Activated CD4-positive, alpha-beta T cell treated with anti-CD3 and anti-CD28 coated beads, Interleukin-2, amount 50 U/mL, for 4 hours (primary cell): ENCODE results near the gene MRLN.
"Not testable (repeated sequence)": the region's sequence is repeated elsewhere in the genome, so short reads cannot be mapped to it uniquely, and the experiment has no call there.

ENCODE experiments used
- DNase-seq, 2 experiments: peaks; one replicate each; pipeline ENCODE4 v3.0.0-alpha.2; 2020

The MRLN gene

DNA sequence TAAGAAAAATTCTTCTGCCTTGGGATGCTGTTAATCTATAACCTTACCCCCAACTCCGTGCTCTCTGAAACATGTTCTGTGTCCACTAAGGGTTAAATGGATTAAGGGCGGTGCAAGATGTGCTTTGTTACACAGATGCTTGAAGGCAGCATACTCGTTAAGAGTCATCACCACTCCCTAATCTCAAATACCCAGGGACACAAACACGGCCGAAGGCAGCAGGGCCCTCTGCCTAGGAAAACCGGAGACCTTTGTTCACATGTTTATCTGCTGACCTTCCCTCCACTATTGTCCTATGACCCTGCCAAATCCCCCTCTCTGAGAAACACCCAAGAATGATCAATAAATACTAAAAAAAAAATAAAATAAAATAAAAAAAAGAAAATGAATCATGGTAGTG lies 8.5 kb downstream of the MRLN start:
- not testable (repeated sequence) for DNase-seq

DNA sequence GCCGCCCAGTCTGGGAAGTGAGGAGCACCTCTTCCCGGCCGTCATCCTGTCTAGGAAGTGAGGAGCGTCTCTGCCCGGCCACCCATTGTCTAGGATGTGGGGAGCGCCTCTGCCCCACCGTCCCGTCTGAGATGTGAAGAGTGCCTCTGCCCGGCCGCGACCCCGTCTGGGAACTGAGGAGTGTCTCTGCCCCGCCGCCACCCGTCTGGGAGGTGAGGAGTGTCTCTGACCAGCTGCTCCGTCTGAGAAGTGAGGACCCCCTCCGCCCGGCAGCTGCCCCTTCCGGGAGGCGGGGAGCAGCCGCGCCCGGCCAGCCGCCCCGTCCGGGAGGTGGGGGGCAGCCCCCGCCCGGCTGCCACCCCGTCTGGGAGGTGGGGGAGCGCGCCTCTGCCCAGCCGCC lies 9.1 kb downstream of the MRLN start:
- DNase-seq = not testable (repeated sequence)

DNA sequence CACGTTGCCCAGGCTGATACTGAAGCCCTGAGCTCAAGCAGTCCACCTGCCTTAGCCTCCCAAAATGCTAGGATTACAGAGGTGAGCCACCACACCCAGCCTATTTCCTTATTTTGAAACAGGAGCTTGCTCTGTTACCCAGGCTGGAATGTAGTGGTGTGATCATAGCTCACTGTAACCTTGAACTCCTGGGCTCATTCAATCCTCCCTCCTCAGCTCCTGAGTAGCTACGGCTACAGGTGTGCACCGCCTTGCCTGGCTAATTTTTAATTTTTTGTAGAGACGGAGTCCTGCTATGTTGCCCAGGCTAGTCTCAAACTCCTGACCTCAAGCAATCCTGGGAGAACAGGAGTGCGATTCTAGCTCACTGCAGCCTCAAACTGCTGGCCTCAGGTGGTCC lies 11.7 kb downstream of the MRLN start:
- no peak for DNase-seq

DNA sequence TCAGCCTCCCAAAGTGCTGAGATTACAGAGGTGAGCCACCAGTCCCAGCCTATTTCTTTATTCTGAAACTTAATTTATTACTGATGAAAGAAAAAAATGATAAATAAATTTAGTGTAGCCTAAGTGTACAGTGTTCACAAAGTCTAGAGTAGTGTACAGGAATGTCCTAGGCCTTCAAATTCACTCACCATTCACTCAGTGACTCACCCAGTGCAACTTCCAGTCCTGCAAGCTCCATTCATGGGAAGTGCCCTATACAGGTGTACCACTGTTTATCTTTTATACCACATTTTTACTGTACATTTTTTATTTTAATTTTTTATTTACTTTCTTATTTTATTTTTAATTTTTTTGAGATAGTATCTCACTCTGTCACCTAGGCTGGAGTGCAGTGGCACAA lies 12.2 kb downstream of the MRLN start:
- DNase-seq = no peak

DNA sequence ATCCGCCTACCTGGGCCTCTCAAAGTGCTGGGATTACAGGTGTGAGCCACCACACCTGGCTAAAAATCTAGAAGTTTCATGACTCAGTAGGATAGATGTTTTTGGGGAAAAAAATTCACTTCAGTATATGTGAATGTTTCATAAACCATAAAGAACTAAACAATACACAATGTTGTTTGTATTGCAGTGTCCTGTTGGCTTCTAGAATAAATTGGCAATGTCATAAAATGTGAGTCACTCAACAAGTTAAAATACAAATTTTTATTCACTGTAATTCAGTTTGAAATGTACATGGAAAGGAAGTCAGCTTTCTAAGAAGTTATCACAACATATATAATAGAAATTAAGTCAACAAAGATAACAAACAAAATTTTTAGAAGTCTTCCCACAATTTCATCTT lies 16.5 kb downstream of the MRLN start:
- DNase-seq = no peak

DNA sequence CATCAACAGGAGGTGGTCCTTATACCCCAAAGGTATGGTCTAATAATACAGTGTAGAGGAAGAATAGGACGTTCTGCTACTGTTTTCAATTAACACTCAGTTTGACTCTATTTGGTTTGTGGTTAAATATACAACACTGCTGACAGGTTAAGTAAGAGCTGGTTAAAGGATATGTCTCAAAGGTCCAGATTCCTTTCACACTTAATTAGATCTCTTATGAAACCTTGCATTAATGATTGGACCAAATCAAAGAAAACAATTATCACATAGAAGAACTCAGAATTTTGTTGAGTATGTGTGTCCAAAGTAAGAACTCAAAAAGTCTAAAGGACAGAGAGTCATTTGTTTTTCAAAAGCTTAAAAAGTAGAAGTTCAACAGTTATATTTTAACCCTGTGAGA lies 18.0 kb downstream of the MRLN start:
- DNase-seq = no peak

DNA sequence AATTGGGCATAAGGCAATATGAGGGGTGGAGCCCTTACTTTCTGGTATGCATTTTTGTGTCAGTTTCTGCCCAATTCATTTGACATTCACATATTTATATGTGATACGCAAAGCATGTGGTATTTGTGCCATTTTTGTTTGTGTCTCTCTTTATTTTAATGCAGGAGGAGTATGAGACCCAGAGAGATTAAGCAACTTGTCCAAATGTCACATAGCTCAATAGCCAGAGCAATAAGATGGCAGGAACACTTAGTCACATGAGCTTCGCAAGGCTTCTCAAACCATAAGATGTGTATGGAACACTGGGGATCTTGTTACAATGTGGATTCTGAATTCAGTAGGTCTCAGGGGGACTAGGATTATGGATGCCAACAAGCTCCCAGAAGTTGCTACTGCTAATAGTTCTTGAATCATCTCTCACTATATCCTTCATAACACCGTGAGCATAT lies 19.2 kb downstream of the MRLN start:
- no peak for DNase-seq

DNA sequence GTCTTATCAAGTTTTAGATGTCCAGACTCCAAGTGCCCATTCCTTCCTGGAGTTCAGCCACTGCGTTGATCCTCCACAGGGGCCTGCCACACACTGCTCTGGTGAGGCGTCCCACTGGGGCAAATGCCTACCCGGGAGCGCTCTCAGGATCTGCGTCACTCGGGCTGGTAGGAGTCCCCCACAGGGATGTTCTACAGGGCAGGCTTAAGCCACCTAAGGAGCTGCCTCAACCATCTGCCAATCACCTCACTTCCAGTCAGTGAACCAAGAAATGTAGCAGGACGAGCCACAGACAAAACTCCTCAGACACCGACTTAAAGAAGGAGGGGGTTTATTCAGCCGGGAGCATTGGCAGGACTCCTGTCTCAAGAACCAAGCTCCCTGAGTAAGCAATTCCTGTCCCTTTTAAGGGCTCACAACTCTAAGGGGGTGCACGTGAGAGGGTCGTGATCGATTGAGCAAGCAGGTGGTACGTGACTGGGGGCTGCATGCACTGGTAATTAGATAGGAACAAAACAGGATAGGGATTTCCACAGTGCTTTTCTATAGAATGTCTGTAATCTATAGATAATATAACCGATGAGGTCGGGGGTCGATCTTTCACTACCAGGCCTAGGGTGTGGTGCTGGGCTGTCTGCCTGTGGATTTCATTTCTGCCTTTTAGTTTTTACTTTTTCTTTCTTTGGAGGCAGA lies 19.8 kb downstream of the MRLN start:
- not testable (repeated sequence) for DNase-seq

DNA sequence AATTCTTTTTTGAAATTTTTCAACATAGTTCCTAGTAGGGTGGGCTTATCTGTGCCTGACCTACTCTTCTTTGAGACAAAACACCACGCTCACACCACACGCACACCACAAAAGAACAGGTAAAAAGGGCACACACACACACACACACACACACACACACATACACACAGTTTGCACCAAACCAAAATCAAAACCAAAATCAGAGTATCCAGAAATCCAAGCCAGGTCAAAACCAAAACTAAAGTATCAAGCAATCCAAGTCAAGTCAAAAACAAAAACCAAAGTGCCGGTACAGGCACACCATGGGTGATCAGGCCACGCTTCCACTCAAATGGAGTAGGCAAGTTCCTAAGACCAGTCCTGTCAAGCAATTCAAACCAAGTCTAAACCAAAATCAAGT lies 20.4 kb downstream of the MRLN start:
- DNase-seq = not testable (repeated sequence)

DNA sequence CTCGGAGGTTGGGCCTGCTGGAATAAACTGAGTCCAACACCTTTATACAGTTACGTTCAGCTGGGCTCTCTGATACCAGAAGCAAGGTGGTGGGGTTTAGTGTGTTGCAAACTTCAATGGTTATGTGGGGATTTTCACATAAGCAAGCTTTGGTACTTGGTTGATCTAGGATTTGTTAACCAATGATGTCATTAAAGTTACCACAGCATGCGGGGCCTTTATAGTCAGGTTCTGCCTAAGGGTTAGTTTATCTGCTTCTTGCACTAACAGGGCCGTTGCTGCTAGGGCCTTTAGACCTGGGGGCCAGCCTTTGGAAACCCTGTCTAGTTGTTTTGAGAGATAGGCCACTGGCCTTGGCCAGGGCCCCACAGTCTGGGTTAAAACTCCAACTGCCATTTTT lies 24.1 kb downstream of the MRLN start:
- not testable (repeated sequence) for DNase-seq

DNA sequence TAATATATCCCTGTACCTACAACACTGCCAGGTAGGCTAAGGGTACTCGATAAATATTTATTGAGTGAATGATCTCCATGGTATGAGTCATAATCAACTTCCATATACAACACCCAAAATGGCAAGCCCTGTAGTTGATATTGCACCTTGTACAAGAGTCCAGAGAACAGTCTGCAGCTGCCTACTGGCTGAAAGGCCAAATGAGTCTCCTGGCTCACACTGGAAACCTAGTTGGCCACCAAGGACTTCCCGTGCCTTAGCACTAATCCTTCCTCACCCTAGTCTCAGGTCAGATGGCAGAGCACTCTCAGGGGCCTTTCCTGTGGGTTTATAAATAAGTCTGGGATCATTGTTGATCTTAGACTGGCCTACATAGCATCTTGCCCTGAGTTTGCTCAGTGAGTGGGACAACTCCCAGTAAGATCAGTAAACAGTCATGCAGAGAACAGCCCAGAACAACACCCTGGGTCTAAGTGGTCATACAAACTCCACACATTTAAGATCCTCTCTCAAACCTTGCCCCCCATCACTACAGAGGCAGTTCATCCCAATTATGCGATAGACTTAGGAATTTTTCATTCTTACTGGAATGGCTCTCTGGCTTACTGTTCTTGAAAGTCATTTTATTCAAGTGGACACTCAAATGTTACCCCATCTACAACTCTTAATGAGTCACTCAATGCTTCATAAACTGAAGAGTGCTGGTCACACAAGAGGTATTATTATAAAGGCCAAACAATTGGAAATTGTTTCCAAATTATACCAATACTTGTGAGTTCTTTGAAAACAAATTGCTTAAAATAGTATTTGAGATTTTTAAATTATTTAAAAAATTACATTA lies 28.9 kb downstream of the MRLN start:
- no peak for DNase-seq

DNA sequence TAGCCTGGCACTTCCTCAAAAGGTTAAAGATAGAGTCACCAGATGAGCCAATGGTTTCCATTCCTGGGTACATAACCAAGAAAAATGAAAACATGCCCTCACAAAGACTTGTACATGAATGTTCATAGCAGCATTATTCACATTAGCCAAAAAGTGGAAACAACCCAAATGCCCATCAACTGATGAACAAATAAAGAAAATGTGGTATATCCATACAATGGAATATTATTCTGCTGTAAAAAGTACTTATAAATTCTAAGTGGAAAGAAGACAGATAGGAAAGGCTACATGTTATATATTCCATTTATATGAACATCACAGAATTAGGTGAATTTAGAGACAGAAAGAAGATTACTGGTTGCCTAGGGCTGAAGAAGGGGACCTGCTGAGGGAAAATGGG lies 32.9 kb downstream of the MRLN start:
- DNase-seq = no peak

DNA sequence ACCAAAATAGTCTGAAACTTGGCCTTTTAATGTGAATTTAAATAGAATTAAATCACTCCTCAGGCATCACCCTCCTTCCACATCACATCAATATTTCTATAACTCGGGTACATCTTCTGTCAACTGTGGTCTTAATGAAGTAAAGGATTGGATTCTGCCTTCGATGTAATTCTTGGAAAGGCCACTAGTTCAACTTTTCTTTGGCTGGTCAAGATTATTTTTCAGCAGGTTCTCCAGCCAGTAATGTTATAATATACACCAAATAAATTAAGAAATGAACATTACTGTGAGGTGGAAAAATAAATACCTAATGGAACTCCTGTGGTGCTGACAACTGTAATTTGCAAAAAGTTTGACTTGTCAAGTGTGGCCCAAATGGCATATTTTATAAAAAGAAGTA lies 33.9 kb downstream of the MRLN start:
- DNase-seq = no peak

DNA sequence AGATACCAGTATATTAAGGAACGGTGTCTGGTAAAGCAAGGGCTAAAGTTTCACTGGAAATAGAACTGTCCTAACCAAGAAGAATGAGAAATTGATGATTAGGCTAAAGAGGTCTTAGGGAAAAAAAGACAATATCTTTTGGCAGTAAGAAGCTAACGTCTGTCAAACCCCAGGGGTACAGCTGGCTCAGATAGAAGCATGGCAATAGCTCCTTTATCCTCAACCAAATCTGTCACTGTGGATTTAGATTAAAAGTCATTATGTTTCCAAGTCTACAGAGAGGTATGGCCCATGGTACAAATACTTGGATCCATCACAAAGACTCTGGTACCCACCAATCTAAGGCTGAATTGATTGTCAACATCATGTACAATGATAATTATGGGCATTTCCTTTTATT lies 35.0 kb downstream of the MRLN start:
- DNase-seq = no peak

DNA sequence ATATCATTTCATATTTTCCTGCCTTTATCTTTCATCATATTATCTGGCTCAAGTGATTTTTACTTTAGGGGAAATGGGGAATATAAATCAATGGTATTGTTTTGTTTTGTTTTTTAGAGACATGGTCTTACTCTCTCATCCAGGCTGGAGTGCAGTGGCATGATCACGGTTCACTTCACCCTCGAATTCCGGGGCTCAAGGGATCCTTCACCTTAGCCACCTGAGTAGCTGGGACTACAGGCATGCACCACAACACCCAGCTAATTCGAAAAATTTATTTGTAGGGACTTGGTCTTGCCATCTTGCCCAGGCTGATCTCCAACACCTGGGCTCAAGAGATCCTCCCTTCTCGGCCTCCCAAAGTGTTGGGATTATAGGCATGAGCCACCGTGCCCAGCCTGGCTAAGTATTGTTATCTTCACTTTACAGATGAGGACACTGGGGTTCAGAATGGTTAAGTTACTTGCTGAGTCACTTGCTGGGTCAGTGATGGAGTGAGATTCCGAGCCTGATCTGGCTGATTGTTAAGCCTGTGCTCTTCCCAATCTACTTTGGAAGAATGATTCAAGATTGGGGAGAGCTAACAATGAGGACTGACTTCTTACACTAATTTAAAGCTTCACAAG lies 39.9 kb downstream of the MRLN start:
- no peak for DNase-seq

DNA sequence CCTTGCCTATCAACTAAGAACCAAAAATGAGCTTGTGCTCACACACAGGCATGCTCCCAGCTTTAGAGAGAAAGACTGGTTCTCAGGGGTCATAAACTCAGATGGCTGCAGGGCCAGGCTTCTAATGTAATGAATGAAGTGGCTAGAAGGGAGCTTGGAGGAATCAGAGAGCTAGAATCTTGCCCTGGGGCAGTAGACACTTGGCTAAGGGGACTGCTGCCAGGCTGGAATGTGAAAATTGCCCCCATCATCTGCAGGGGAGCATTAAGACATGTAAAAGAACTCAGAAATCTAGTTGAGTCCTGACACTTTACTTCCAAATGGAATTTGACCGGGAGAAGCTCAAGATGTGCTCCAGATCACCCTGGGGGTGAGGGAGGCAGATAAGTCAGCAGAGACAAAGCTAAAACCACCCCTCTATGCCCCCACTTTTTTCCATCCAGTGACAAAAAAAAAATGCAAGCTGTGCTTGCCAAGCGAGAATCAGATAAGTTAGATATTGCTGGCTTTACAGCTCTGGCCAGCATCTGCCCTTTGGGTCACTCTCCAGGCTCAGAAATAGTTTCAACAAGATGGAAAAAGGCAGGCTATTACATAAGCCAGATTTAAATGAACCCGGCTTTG lies 41.3 kb downstream of the MRLN start:
- DNase-seq = no peak

DNA sequence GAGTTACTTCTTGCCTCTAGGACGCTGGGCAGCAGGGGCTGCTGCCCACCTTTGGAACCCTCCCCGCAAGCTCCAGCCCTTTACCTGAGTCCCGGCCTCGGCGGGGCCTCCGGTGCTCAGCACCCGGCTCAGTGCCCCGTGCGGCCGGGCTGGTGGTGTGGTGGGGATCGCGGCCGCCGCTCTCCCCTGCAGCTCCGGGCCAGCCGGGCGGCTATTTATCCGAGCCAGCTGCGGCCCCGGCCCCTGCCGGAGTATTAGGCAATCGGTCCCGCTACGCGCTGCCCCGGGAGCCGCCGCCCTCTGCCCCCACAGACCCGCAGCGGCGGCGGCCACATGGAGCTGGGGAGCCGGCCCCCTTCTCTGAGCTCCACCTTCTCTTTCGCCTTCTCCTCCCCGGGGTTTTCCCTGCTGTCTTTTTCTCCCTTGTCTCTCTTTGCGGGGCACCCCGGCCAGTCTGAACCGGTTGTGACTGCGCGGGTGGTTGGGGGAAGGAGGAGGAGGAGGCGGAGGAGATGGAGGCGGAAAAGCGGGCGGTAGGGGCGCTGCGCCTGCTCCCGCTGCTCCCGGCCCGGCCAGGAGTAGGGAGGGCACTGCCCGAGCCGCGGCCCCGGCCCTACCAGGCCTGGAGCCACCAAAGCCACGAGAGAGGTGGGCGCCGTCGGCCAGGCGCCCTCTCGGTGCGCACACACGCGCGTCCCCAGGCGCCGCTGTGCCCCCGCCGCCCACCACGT lies 43.7 kb downstream of the MRLN start, which contains the start of gene SLC16A9:
TSS of gene SLC16A9 (minus strand) at position 456 of the 731 bp plus-strand sequence. CDS start 25,559 bp downstream, outside the sequence.
- no peak for DNase-seq

DNA sequence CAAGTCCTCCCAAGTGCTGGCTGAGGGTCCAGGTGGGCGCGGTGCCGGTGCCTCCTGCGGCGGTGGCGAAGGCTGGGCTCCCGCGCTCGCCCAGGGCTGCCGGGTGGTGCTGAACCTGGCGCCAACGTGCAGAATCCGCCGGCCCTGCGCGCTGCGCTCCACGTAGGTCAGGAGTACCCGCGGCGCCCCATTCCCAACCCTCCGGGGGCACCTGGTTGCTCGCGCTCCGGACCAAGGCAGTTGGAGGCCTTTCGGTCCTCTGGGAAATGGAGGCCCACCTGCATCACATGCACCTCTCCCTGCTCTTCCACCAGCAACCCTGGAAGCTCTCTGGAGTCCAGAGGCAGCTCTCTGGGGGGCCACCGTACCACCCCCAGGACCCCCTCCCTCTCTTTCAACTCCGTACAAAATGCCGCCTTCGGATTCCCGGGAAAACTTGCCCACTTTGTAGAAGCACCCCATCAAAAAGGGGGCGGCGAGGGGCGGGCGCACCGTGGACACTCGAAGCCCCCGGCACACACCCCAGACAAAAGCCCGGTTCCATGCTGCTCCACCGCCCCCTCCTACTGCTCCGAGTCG lies 44.4 kb downstream of the MRLN start:
- DNase-seq = no peak

DNA sequence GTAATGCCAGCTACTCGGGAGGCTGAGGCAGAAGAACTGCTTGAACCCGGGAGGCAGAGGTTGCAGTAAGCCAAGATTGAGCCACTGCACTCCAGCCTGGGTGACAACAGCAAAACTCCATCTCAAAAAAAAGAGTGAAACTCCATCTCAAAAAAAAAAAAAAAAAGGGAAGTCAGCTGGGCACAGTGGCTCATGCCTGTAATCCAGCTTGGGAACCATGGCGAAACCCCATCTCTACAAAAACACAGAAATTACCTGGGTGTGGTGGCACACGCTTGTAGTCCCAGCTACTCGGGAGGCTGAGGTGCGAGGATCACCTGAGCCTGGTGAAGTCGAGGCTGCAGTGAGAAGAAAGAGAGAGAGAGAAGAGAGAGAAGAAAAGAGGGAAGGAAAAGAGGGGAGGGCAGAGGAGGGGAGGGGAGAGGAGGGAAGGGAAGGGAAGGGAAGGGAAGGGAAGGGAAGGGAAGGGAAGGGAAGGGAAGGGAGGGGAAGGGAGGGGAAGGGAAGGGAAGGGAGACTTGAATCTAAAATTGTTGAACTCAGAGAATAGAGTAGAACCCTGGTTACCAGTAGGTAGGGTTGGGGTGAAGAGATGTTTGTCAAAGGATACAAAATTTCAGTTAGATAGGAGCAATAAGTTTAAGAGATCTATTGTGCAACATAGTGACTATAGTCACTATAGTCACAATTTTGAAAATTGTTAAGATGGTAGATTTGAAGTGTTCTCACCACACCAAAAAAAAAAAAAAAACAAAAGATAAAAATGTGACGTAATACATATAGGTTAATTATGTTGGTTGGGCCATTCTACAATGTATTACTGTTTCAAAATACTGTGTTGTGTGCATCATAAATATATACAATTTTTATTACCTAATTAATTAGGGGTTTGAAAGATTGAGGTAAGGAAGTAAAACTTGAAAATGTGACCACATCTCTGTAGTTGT lies 46.1 kb downstream of the MRLN start:
- DNase-seq = no peak

DNA sequence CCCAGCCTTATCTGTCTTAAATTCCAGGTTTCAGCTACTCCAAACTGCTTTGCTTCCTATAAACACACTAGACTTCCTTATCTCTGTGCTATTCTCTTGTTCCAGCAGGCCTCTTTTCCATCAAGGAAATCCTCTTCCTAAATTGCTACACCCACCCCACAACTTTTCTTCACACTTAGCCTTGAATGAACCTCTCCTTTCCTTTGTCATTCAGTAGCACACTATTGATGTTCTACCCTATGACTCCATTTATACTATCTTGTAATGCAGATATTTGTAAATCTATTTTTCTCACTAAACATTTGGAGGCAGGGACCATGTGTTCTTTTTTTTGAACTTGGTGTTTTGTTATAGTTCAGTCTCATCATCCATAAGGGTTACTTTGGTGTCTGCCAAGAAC lies 47.3 kb downstream of the MRLN start:
- no peak for DNase-seq

DNA sequence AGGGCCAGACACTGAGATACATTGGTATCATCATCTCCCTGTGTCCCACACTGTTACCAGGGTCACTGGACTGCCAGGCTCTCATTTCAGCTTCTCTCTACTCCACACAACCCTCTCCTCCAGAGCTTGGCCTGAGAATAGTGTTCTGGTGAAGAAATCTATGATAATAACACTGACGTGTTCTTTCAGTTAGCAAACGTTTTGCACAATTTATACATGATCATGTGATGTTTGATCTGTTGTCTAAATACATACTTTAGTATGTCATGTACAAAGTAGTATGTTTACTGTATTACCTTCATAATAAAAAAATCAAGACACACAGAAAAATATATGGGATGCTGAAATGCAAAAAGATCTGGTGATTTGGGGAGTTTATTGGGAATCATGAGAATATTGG lies 48.6 kb downstream of the MRLN start:
- DNase-seq = no peak
